Measurements from ENCODE around the gene ITPRIP.

Gene ITPRIP

GRCh38 chr10:104318326-104318725 lies 19.9 kb downstream of the ITPRIP start:
- no peak for DNase-seq (ENCODE audit: low spot score)
- no peak for TF ChIP-seq CTCF (IDR thresholded peaks at IDR 0.05; ENCODE audit: extremely low read depth, missing control alignments)

DNA sequence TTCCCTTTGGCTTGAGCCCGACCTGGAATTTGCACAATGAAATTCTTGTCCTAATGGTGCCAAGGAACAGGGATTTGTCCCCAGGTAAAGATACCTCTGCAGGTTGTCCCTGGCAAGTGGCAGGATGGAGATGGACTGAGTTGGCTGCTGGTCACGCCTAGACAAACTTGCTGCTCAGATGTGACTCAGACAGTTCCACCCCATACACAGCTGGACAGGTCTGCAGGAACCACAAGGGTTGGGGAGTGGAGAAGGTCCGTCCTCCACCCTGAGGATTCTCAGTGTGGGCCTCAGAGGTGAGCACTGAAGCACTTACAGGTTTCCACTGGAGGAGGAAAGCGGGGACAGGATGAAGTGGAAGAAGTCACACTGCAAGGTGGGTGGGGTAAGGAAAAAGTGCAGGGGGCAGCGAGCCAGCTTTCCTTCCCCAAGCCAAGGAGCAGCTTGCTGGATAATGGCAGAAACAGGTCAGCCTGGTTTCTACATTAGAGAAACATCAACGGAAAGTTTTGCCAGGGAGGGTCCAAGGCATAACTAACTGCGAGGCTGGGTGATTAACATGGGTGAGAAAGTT lies 20.5 kb downstream of the ITPRIP start:
- no peak for TF ChIP-seq CTCF (IDR thresholded peaks at IDR 0.05; ENCODE audit: extremely low read depth, missing control alignments)
- no peak for DNase-seq (ENCODE audit: low spot score)

GRCh38 chr10:104317269-104317710 lies 21.0 kb downstream of the ITPRIP start:
- no peak for TF ChIP-seq CTCF (IDR thresholded peaks at IDR 0.05; ENCODE audit: extremely low read depth, missing control alignments)
- no peak for DNase-seq (ENCODE audit: low spot score)

GRCh38 chr10:104316321-104317099 lies 21.8 kb downstream of the ITPRIP start:
- no peak for TF ChIP-seq CTCF (IDR thresholded peaks at IDR 0.05; ENCODE audit: extremely low read depth, missing control alignments)
- DNase-seq (ENCODE audit: low spot score), result no peak

DNA sequence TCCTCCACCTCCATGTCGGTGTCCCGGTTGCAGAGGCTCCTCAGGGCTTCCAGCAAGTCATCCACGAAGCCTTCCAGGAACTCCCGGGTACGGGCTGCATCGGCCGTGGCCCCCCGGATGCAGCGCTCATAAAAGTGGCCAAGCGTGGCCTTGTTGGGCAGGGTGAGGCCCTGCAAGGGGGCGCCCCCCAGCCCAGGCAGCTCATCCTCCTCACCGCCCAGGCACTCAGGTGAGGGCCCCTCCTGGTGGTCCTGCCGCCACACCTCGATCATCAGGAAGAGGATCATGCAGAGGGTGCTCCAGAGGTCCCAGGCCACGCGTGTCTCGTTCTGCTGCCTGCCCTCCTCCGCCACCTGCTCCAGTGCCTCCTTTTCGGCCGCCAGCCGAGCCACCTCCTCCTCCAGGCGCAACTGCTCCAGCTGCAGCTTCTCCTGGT lies 22.8 kb downstream of the ITPRIP start:
- TF ChIP-seq CTCF (IDR thresholded peaks at IDR 0.05; ENCODE audit: extremely low read depth, missing control alignments), result no peak
- no peak for DNase-seq (ENCODE audit: low spot score)

GRCh38 chr10:104314591-104315485 lies 23.4 kb downstream of the ITPRIP start:
- no peak for DNase-seq (ENCODE audit: low spot score)
- no peak for TF ChIP-seq CTCF (IDR thresholded peaks at IDR 0.05; ENCODE audit: extremely low read depth, missing control alignments)
